Erythroblast (primary cell): ENCODE data around the gene ATG16L1.

Experiments used
- GATA1 ChIP-seq: IDR thresholded peaks from 2 replicates; pipeline ENCODE4 v1.6.1; 2011; ENCODE audit warnings: low read depth, mild to moderate bottlenecking, control low read depth, low read length, moderate library complexity
- POLR2A ChIP-seq: IDR thresholded peaks from 2 replicates; pipeline ENCODE4 v1.6.1; 2011; ENCODE audit warnings: mild to moderate bottlenecking, low read length

- TF ChIP-seq POLR2A: no peak
- no peak for TF ChIP-seq GATA1
These were observed 20.2 kb downstream of the ATG16L1 start for GRCh38 chr2:233271693-233272092.
